ENCODE data around the gene CMC1.
A peak's percentile ranks its signal among the peaks of the same experiment; 100 is the strongest.
"Not testable (repeated sequence)": the region's sequence is repeated elsewhere in the genome, so short reads cannot be mapped to it uniquely, and the experiment has no call there.

CMC1 gene

GRCh38 chr3:28247286-28247685 lies 5.9 kb downstream of the CMC1 start:
- no peak for DNase-seq

DNA sequence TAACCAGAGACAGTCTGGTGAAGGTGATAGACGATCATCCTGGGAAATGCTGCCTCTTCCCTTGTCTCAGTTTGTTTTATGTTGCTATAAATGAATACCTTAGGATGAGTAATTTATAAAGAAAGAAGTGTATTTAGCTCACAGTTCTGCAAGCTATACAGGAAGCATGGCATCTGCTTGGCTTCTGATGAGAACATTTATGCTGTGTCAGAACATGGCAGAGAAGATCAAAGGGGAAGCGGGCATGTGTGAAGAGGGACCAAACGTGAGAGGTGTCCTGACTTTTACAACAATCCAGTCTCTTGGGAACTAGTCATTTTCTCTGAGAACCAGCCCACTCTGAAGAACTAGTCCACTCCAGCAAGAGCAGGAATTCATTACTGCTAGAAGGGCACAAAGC lies 9.6 kb downstream of the CMC1 start:
- peak in 1 of 2 donors; percentile 52 for DNase-seq

DNA sequence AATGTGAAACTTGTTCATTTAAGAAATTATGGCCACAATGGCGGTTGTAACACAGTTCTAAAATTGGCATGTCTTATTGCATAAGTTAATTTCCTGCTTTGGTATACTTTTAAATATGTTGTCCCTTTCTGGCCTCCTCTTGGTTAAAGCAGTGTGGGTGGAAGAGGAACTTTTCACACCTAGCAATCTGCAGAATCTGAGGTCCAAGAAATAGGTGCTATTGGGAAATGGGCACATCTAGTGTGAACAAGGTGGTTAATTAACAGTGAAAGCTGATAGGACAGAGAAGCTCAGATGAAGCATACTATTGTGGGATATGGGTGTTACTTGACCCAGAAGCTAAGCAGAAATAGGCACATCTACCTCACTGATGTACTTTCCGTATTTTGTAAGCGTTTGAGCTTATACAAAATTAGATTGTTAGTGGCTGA lies 10.6 kb downstream of the CMC1 start:
- DNase-seq = no peak

DNA sequence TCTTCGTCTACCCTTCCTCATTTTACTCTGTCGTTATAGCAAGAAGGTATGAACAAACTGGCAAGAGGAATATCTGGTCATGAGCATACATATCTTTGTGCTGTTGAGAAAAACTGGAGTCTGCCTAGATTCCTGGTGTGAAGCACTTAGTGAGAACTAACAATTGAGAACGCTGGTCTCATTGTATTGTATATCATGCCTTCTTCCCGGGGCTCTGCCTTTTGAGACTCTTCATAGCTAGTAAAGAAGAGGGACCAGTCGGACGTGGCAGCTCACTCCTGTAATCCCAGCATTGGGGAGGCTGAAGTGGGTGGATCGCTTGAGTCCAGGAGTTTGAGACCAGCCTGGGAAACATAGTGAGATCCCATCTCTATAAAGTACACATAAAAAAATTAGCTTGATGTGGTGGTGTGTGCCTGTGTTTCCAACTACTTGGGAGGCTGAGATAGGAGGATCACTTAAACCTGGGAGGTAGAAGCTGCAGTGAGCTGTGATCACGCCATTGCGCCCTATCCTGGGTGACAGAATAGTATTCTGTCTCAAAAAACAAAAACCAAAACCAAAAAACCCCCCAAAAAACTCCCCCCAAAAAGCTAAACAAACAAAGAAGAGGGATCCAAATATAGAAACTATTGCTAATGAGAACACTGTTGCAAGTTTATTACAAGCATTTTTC lies 11.8 kb downstream of the CMC1 start:
- no peak for DNase-seq

DNA sequence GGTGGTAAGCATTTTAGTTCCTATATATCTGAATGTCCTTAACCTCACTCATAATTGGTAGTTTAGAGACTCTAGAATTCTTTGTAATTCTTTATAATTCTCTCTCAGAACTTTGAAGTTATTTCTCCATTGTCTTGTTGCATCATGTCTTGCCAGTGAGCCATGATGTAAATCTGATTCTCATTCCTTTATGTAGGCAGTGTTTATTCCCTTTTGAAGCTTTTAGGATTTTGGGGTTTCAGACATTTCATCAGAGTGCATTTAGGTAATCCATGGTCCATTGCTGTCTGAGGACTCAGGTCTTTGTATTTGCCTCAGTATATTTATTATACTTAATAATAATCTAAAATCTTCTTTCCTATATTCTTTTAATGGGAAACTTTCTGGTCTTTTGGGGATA lies 20.6 kb downstream of the CMC1 start:
- no peak for DNase-seq

DNA sequence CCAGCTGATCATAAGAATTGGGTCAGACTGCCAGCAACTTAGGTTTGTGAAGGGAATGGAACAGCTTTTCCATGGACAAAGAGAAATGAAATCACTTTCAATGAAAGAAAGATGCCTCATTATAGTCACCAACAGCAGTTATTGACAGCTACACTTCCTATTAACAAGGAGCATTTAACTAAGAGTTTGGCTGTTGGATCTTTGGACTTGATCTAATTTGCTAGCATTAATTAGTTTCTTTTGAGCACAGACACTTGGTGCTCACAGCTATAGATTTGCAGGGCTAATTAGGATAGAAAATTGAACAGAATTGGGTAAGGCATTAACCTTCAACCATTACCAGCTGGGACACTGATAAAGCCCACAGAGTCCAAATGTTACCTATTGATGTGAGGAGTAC lies 24.2 kb downstream of the CMC1 start:
- DNase-seq = no peak

GRCh38 chr3:28267984-28268849 lies 26.8 kb downstream of the CMC1 start:
- DNase-seq = no peak

DNA sequence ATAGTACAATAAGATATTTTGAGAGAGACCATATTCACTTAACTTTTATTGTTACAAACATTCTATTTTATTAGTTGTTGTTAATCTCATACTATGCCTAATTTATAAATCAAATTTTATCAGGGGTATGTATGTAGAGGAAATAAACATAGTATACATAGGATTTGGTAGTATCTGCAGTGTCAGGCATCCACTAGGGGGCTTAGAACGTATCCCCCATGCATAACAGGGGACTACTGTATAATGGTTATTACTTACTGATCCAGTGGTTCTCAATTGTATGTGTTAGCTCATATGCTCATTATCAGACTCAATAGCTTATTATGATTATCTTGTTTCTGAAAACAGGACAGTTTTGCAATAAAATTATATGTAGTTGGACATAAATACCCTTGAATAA lies 27.6 kb downstream of the CMC1 start:
- DNase-seq = no peak

DNA sequence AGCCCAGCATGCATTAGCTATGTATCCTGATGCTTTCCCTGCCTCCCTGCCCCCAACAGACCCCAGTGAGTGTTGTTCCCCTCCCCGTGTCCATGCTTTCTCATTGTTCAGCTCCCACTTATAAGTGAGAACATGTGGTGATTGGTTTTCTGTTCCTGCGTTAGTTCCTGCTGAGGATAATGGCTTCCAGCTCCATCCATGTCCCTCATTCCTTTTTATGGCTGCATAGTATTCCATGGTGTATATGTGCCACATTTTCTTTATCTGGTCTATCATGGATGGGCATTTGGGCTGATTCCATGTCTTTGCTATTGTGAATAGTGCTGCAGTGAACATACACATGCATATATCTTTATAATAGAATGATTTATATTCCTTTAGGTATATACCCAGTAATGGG lies 28.5 kb downstream of the CMC1 start:
- not testable (repeated sequence) for DNase-seq

DNA sequence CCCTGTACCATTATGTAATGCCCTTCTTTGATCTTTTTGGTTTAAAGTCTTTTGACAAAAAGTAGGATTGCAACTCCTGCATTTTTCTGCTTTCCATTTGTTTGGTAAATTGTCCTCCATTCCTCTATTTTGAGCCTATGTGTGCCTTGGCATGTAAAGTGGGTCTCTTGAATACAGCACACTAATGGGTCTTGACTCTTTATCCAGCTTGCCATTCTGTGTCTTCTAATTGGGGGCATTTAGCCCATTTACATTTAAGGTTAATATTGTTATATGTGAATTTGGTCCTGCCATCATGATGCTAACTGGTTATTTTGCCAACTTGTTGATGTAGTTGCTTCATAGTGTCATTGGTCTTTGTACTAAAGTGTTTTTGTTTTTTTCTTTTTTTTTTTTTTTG lies 32.4 kb downstream of the CMC1 start:
- no peak for DNase-seq

- DNase-seq = no peak
These were observed 37.5 kb downstream of the CMC1 start for GRCh38 chr3:28278918-28279317.

- DNase-seq = no peak
These were observed 38.4 kb downstream of the CMC1 start for GRCh38 chr3:28279770-28280169.

GRCh38 chr3:28280781-28281180 lies 39.4 kb downstream of the CMC1 start:
- DNase-seq = no peak

DNA sequence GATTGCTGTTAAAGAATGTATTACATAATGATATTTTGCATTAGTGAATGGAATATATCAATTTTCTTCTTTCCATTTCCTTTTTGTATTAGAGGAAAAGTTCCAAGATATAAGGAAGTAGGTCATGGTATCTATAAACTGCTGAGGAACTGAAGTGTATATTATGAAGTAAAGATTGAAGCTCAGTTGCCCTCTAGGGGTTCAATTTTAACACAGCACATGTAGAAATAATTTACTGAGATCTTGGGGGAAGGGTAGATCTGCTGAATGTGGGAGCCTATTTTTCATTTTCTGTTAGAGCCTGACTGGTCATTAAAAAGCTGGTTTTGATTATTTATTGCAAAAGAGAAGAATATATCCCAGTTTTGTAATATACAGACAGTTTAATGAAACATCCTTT lies 45.2 kb downstream of the CMC1 start:
- peak in 1 of 2 donors; percentile 48 for DNase-seq

GRCh38 chr3:28287046-28287445 lies 45.6 kb downstream of the CMC1 start:
- DNase-seq = no peak

DNA sequence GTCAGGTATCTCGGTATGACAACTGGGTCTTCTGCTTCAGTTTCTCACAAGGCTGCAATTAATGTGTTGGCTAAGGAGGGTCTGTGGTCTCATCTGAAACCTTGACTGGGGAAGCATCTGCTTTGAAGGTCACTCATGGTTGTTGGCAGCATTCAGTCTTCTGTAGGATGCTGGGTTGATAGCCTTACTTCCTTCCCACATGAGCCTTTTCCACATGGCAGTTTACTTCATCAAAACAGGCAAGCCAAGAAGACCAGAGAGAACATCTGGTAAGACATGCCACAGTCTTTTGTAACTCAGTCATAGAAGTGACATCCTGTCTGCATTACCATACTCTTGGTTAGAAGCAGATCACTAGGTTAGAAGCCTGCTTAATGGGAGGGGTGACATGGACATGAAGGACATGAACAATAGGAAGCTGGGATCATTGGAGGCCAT lies 49.5 kb downstream of the CMC1 start:
- no peak for DNase-seq

GRCh38 chr3:28291577-28291976 lies 50.2 kb downstream of the CMC1 start:
- no peak for DNase-seq

DNA sequence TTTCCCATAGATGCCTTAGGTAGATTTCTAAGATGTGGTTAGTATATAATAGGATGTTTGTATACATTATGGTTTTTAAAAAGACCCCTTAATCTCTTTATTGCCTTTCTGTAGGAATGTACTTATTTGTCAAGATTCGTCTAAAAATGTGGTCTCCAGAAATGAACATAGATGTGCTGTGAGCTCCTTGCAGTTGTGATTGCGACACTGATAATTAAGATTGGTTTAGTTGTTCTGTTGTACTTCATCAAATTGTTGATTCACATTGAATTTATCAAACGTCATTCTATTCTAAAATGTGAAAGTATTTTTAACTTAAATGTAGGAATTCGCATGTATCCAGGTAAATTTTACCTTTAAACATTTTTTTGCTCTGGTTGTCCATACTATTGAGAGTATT lies 51.2 kb downstream of the CMC1 start:
- no peak for DNase-seq

- DNase-seq = no peak
These were observed 53.4 kb downstream of the CMC1 start for GRCh38 chr3:28294667-28295413.

DNA sequence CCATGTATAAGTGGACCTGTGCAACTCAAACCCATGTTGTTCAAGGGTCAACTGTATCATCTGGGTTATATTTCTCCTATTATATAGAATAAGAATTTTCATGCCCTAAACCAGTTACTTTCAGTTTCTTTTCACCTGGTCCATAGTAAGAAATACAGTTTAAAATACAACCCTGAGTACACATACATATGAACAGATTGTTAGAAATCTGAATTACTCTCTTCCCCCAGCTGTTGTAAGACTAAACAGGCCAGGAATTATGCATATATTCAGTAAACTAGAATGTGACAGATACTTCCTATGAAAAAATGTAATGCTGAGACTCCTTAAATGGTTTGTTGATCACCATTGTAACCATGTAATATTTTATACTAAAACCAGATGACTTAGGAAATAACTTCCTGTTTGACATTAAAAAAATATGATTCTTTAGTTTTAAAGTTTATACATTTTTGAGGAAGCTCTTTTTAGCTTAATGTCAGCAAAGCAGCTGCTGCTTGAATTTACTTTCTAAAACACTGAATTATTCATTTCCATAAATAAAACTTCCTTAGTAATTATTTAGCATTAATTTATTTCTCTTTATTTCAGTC lies 54.6 kb downstream of the CMC1 start:
- peak in 1 of 2 donors; percentile 45 for DNase-seq

DNA sequence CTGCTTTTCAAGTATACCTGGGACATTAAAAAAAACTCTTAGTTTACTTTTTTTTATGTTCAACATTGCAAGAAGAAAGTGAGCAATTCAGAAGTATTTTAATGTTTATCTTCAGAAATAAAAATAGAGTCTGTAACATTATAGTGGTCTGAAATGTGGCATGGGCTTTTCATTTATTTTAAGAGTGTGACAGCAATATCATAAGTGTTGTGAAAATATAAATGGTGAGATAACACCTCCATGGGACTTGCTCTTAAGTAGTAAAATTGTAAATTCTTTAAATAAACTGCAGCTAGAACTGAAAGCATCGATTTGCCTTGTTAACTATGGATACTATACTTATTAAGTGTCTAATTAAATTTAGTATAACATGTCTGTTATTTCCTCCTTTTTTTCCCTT lies 58.3 kb downstream of the CMC1 start:
- no peak for DNase-seq

DNA sequence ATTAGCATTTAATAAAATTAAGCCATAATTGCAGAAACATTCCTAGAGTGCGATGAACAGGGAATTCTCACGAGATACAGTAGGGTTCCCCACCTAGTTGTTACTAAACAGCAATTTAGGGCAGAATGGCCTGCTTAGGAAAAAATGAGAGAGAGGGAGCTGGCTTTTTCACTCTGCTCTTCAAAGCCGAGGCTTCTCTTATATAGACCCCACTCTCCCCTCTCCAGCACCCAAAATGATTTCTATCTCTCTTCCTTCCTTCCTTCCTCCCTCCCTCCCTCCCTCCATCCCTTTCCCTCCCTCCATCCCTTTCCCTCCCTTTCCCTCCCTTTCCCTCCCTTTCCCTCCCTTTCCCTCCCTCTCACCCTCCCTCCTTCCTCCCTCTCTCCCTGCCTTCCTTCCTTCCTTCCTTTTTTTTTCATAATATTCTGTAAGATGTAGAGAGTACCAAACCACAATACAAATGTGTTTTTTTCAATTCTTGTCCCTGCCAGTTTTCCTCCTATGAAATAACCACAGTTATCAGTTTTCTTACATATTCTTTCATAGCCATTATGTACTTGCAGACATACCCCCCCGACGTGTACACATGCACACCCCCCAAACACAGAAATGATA lies 59.0 kb downstream of the CMC1 start:
- DNase-seq = no peak

DNA sequence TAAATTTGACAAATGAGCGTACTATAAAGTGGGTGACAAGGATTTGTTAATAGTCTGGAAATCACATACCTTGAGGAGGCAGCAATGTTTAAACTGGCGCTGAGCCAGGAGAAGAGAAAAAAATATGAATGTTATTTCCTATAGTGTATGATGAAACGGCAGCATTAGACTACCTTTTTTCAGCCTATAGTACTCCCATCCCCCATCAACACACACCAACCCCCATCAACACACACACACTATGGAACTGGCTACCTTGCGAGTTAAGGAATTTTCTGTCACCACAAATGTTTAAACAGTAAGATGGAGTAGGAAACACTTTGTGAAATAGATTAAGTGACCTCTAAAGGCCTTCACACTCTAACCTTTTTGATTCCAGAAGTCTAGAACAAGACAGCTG lies 60.3 kb downstream of the CMC1 start:
- DNase-seq = no peak

Data from bone marrow (tissue), 2 donors.